H1 (cell line): Measurements from ENCODE around the gene HSPA12A. TPM values are rescaled to one million over a fixed set of nuclear protein-coding genes. Genes with fewer than 3 reads are reported as not detected.

Experiments used
- ASH2L ChIP-seq: fragments of 200-600, 300-600 bp; sonication (generic); IDR thresholded peaks from one replicate; pipeline ENCODE4 v1.7.1; 2017; ENCODE audit warnings: low read length
- CEBPB ChIP-seq: IDR thresholded peaks from 2 replicates; pipeline ENCODE4 v1.6.1; 2012; ENCODE audit warnings: low read depth, low read length
- CHD1 ChIP-seq: IDR thresholded peaks from 2 replicates; pipeline ENCODE4 v1.6.1; 2012; ENCODE audit warnings: low read depth, low read length, improper control_type of control experiment
- CREB1 ChIP-seq: IDR thresholded peaks from 2 replicates; pipeline ENCODE4 v1.6.1; 2012; ENCODE audit warnings: inconsistent platforms
- EP300 ChIP-seq, 2 experiments: IDR thresholded peaks; 1 replicate in 1 of 2; 2 replicates in 1 of 2; pipeline ENCODE4 v1.6.1; 2011 to 2012; ENCODE audit warnings: low read depth in 2 of 2, low read length in 2 of 2, mild to moderate bottlenecking in 2 of 2, borderline replicate concordance in 1 of 2, inconsistent platforms in 1 of 2, moderate library complexity in 1 of 2
- KDM5A ChIP-seq: fragments of 200-600 bp; IDR thresholded peaks from 2 replicates; pipeline ENCODE4 v1.7.1; 2012; ENCODE audit warnings: mild to moderate bottlenecking, low read length, inconsistent platforms, mixed read lengths
- MAFK ChIP-seq: IDR thresholded peaks from 2 replicates; pipeline ENCODE4 v1.6.1; 2012; ENCODE audit warnings: low read depth, mild to moderate bottlenecking, improper control_type of control experiment, low read length
- POLR2A ChIP-seq, 2 experiments: IDR thresholded peaks; 1 replicate in 1 of 2; 2 replicates in 1 of 2; pipeline ENCODE4 v1.6.1; 2011; ENCODE audit warnings: low read depth in 2 of 2, low read length in 2 of 2, mild to moderate bottlenecking in 2 of 2; ENCODE audit errors: control extremely low read depth in 1 of 2
- POLR2AphosphoS5 ChIP-seq: IDR thresholded peaks from 2 replicates; pipeline ENCODE4 v1.6.1; 2011; ENCODE audit warnings: low read depth, low read length
- RXRA ChIP-seq: IDR thresholded peaks from 2 replicates; pipeline ENCODE4 v1.6.1; 2011; ENCODE audit warnings: low read depth, mild to moderate bottlenecking, low read length, moderate library complexity; ENCODE audit not compliant: insufficient read depth
- SAP30 ChIP-seq: fragments of 300-600 bp; sonication (generic); IDR thresholded peaks from 2 replicates; pipeline ENCODE4 v1.7.1; 2012; ENCODE audit warnings: low read length, moderate library complexity, mild to moderate bottlenecking, inconsistent platforms; ENCODE audit not compliant: insufficient read depth, insufficient replicate concordance
- SIN3A ChIP-seq, 2 experiments: IDR thresholded peaks in 1 of 2; conservative IDR thresholded peaks in 1 of 2; 2 replicates each; pipeline ENCODE4 v1.6.1; 2011 to 2012; ENCODE audit warnings: low read length in 2 of 2, improper control_type of control experiment in 1 of 2, low read depth in 1 of 2, mild to moderate bottlenecking in 1 of 2
- SP1 ChIP-seq: IDR thresholded peaks from 2 replicates; pipeline ENCODE4 v1.6.1; 2011; ENCODE audit warnings: low read depth, low read length
- TBP ChIP-seq: IDR thresholded peaks from 2 replicates; pipeline ENCODE4 v1.6.1; 2011; ENCODE audit warnings: low read depth, low read length, improper control_type of control experiment
- TCF12 ChIP-seq: IDR thresholded peaks from 2 replicates; pipeline ENCODE4 v1.6.1; 2011; ENCODE audit warnings: low read depth, mild to moderate bottlenecking, low read length
- TEAD4 ChIP-seq: IDR thresholded peaks from 2 replicates; pipeline ENCODE4 v1.6.1; 2012; ENCODE audit warnings: low read depth, low read length, inconsistent platforms, mixed read lengths
- polyA plus RNA-seq, 7 experiments: library from polyadenylated mRNA; depleted of rRNA in 3 of 7; stranded (reverse) in 5 of 7; unstranded in 2 of 7; fragments of >200 nt in 5 of 7; fragments of 200-250 nt in 2 of 7; gene quantifications; 1 replicate in 5 of 7; 2 replicates in 1 of 7; 4 replicates in 1 of 7; pipeline versions ENCODE4 v1.2.1 to v1.2.3, GENCODE V29; 2011 to 2013; ENCODE audit warnings: missing spikeins in 2 of 7, mixed read lengths in 2 of 7
- total RNA-seq: library from RNA; stranded (reverse); fragmentation: NEBNext Ultra II Directional; extraction: Animal tissue kit (Norgen Biotek cat#: 25700); gene quantifications from 2 replicates; pipeline ENCODE4 v1.2.1, GENCODE V29; 2021
- TF ChIP-seq, protein P1 (sequence below), 3 experiments: IDR thresholded peaks; 1 replicate in 2 of 3; 2 replicates in 1 of 3; pipeline versions ENCODE4 v1.5.1 to v1.6.1; 2011; ENCODE audit warnings: low read length in 3 of 3, mild to moderate bottlenecking in 3 of 3, inconsistent platforms in 2 of 3, low read depth in 1 of 3, moderate library complexity in 1 of 3; ENCODE audit not compliant: insufficient read depth in 1 of 3; ENCODE audit errors: control extremely low read depth in 1 of 3

Gene HSPA12A
- total and polyA plus RNA-seq, 2 of the 8 experiments (the other 6 are each of a cell fraction or from before 2014, with no cell fraction given): 3.1 to 6.9 TPM

DNA sequence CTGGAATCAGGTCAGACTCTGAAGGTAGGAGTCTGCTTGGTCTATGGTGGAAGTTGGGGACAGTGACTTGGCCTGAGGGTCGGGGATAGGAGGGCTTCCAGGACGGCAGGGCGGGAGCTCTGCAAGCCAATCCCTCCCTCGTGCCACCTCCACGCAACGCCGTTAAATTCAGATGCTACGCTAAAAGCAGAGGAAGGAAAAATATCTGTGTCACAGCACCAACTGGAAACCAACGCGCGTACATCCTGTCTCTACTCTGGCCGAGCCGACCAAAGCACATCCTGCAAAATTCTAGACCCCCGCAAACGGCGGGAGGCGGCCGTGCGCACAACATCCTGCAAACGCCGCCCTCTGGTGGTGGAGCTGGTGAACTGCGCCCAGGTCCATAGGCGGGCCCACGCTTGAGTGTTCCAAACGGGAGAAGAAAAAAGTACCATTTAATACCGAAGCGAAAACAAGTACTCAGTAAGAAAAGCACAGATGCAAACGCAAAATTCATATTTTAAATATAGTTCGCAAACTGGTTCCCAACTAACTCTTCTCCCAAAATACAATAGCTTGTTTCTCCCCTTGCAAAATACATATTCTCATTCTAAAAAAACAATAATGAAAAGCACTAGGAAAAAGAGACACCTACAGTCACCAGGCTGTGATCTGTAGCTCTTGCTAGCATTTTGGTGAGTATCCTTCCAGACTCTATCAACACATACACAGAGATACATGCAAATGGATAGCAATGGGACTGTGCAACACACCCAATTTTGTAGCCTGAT is 45.7 kb upstream of the HSPA12A start (continued):
- no peak for TF ChIP-seq EP300 (IDR thresholded peaks at IDR 0.05; ENCODE audit: borderline replicate concordance in 1 of 2, low read depth in 2 of 2, low read length in 2 of 2)
- TF ChIP-seq CEBPB: peak; percentile 22; the same call in 1 of the 2 replicates
- TF ChIP-seq CREB1: 0 out of 2 replicates have a peak, but pooled peaks have one; percentile 26
- TF ChIP-seq MAFK: no peak
- 0 out of 4 replicates have a peak, but pooled peaks of 1 of the 2 experiments have one; percentile 34 for TF ChIP-seq SIN3A (conservative IDR thresholded peaks at IDR 0.05 in 1 of 2, IDR thresholded peaks at IDR 0.05 in 1 of 2; ENCODE audit: low read depth in 1 of 2, low read length in 2 of 2)
- TF ChIP-seq RXRA: no peak
- no peak for TF ChIP-seq KDM5A
- TF ChIP-seq TCF12: no peak
- TF ChIP-seq ASH2L: peak; percentile 46
- TF ChIP-seq SP1: no peak
- no peak for TF ChIP-seq POLR2A (IDR thresholded peaks at IDR 0.05; ENCODE audit: control extremely low read depth in 1 of 2, low read depth in 2 of 2, low read length in 2 of 2)
- no peak for TF ChIP-seq SAP30
- TF ChIP-seq CHD1: no peak
- no peak for TF ChIP-seq TBP
- 0 out of 2 replicates have a peak, but pooled peaks have one; percentile 12 for TF ChIP-seq TEAD4
- TF ChIP-seq, protein P1, sequence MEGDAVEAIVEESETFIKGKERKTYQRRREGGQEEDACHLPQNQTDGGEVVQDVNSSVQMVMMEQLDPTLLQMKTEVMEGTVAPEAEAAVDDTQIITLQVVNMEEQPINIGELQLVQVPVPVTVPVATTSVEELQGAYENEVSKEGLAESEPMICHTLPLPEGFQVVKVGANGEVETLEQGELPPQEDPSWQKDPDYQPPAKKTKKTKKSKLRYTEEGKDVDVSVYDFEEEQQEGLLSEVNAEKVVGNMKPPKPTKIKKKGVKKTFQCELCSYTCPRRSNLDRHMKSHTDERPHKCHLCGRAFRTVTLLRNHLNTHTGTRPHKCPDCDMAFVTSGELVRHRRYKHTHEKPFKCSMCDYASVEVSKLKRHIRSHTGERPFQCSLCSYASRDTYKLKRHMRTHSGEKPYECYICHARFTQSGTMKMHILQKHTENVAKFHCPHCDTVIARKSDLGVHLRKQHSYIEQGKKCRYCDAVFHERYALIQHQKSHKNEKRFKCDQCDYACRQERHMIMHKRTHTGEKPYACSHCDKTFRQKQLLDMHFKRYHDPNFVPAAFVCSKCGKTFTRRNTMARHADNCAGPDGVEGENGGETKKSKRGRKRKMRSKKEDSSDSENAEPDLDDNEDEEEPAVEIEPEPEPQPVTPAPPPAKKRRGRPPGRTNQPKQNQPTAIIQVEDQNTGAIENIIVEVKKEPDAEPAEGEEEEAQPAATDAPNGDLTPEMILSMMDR (IDR thresholded peaks at IDR 0.05; ENCODE audit: control extremely low read depth in 1 of 3, insufficient read depth in 1 of 3, low read depth in 1 of 3, low read length in 3 of 3): peak; percentile 92 to 97 (median 94)
- TF ChIP-seq POLR2AphosphoS5: no peak
